SU-DHL-6 (cell line): Measurements from ENCODE around the gene MAP3K12.

Experiments
- CTCF ChIP-seq: fragments of 200-600 bp; sonication (generic); IDR thresholded peaks from one replicate; pipeline ENCODE4 v1.5.1; 2017; ENCODE audit warnings: antibody characterized with exemption, mild to moderate bottlenecking, low read length, moderate library complexity; ENCODE audit not compliant: insufficient read depth, poor library complexity, severe bottlenecking
- EZH2phosphoT487 ChIP-seq: fragments of 200-600 bp; sonication (generic), shearing (Covaris generic); conservative IDR thresholded peaks from 2 replicates; pipeline ENCODE4 v1.6.1; 2018; ENCODE audit warnings: mild to moderate bottlenecking, antibody characterized with exemption, low read length, moderate library complexity, mixed read lengths

- TF ChIP-seq CTCF = no peak
- no peak for TF ChIP-seq EZH2phosphoT487
Observed at GRCh38 chr12:53481939-53482586, 17.2 kb downstream of the MAP3K12 start.
